Ascending aorta (tissue), 2 donors: ENCODE data around the gene RSPH6A. TPM values are rescaled to one million over a fixed set of nuclear protein-coding genes. Genes with fewer than 3 reads are reported as not detected.

Experiments used
- DNase-seq, 2 donors: peaks; one replicate each; pipeline ENCODE4 v3.0.0-alpha.2; 2019; ENCODE audit warnings: low spot score in 2 of 2
- H3K27ac ChIP-seq, 2 donors: fragments of 200-600 bp; sonication (generic); one replicate each; pipeline ENCODE4 v1.5.1; 2016 to 2017; ENCODE audit warnings: mild to moderate bottlenecking in 1 of 2
- H3K27me3 ChIP-seq: fragments of 200-600 bp; sonication (generic); one replicate; pipeline ENCODE4 v1.5.1; 2017
- H3K36me3 ChIP-seq, 2 donors: fragments of 200-600 bp; sonication (generic); one replicate each; pipeline ENCODE4 v1.5.1; 2016
- H3K4me1 ChIP-seq, 2 donors: fragments of 200-600 bp; sonication (generic); one replicate each; pipeline ENCODE4 v1.5.1; 2016 to 2017; ENCODE audit warnings: mild to moderate bottlenecking in 1 of 2
- H3K4me3 ChIP-seq, 2 donors: fragments of 200-600 bp; sonication (generic); one replicate each; pipeline ENCODE4 v1.5.1; 2016 to 2017; ENCODE audit warnings: mild to moderate bottlenecking in 1 of 2
- H3K9me3 ChIP-seq, 2 donors: fragments of 200-600 bp; sonication (generic); one replicate each; pipeline ENCODE4 v1.5.1; 2016
- intact Hi-C: fragments of 100-400 bp; cut with DNase I; formaldehyde crosslinking; loops from one replicate; pipeline ENCODE4 v1.15.1; 2023
- total RNA-seq: library from RNA; depleted of rRNA; stranded (reverse); fragments of >200 nt; gene quantifications from one replicate; pipeline ENCODE4 v1.1.0, GENCODE V29; 2016
- TF ChIP-seq, protein P1 (sequence below), 3 experiments: fragments of 200-600 bp in 2 of 3; fragments of 450-650 bp in 1 of 3; sonication (generic) in 2 of 3; IDR thresholded peaks; one replicate each; pipeline ENCODE4 v1.5.1; 2016 to 2019; ENCODE audit warnings: antibody characterized with exemption in 3 of 3, mild to moderate bottlenecking in 1 of 3, moderate library complexity in 1 of 3

RSPH6A gene
- total RNA-seq, 1 donor from 2014 or later, result not detected

DNA sequence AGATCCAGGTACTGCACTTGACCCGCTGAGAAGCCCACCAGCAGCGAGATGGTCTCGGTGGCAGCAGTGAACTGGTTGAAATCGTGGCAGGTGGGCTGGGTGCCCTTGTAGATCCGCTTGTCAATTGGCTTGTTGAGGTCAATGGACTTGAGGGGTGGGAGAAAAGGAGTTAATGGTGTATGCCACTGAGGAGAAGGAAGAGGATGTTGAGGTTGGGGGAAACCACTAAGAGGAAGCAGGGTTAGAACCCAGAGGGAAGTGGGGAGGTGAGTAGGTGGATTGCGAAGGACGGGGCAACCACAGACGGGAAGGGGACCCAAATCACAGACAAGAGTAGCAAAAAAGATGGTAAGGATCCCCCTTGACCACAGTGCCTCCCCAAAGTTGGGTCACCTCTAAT is 24.2 kb downstream of the RSPH6A start:
- intact Hi-C loops, result no loop called here
- DNase-seq, result no peak
- Histone ChIP-seq H3K27ac (peak overlapping the region in 1 of 2 donors; percentile 12), H3K4me1 (peaks cover 0 to 10% of the 10 kb centered on the region in 2 donors), H3K27me3 (no peaks in the 10 kb centered on the region), H3K36me3 (peaks cover 33 to 46% of the 10 kb centered on the region in 2 donors), H3K9me3 (no peaks in the 10 kb centered on the region), H3K4me3 (peak overlapping the region in 1 of 2 donors; percentile 87)
- TF ChIP-seq, protein P1, sequence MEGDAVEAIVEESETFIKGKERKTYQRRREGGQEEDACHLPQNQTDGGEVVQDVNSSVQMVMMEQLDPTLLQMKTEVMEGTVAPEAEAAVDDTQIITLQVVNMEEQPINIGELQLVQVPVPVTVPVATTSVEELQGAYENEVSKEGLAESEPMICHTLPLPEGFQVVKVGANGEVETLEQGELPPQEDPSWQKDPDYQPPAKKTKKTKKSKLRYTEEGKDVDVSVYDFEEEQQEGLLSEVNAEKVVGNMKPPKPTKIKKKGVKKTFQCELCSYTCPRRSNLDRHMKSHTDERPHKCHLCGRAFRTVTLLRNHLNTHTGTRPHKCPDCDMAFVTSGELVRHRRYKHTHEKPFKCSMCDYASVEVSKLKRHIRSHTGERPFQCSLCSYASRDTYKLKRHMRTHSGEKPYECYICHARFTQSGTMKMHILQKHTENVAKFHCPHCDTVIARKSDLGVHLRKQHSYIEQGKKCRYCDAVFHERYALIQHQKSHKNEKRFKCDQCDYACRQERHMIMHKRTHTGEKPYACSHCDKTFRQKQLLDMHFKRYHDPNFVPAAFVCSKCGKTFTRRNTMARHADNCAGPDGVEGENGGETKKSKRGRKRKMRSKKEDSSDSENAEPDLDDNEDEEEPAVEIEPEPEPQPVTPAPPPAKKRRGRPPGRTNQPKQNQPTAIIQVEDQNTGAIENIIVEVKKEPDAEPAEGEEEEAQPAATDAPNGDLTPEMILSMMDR (IDR thresholded peaks at IDR 0.05), result no peak

DNA sequence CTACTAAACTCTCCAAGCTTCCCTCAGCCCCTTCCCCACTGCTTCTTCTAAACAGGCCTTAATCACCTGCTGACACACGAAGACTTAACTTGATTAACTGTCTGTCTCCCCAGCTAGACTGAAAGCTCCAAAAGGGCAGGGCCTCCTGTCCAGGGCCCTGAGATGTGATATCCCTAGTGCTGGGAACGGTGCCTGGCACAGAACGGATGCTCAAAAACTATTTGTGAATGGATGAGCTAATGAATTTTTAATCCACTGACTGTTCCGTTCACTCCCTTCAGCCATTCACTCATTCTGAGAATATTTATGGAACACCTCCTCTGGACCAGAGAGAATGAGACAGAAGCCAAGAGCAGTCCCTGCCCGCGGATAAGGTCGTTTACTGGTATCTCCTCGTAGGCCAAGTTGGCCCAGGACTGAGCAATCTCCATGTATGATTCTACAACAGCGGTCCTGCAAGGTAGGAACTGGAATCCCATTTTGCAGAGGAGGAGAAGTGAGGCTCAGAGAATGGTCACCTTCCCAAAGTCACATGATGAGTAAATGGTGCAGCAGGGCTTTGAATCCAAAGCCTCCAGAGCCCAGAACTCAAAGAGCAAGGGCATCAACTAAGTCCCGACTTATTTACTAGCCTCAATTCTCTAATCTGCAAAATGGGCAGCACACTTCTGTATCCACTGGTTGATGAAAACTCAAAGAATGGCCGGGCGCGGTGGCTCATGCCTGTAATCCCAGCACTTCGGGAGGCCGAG is 25.9 kb downstream of the RSPH6A start:
- intact Hi-C loops, result no loop called here
- Histone ChIP-seq H3K4me3 (no peak overlapping the region), H3K4me1 (peaks cover 0 to 27% of the 10 kb centered on the region in 2 donors), H3K27ac (no peak overlapping the region), H3K9me3 (no peaks in the 10 kb centered on the region), H3K27me3 (no peaks in the 10 kb centered on the region), H3K36me3 (peaks cover 39 to 57% of the 10 kb centered on the region in 2 donors)
- TF ChIP-seq, protein P1 (IDR thresholded peaks at IDR 0.05), result no peak
- DNase-seq, result no peak

DNA sequence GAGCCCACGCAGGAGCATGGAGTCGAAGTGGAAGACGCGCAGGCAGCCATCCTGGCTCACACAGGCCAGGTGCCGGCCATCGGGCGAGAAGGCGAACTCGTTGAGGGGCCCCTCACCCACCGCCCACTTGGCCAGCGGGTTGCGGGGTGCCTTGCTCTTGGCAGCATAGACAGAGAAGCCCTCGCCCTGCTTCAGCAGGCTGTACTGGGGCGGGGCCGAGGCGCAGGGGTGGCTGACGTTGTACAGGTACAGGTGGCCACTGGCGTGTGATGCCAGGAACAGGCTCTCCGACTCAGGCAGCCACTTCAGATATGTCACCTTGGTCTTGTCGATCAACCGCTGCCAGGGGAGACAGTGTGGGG is 28.6 kb downstream of the RSPH6A start:
- Histone ChIP-seq H3K27me3 (no peaks in the 10 kb centered on the region), H3K27ac (peak overlapping the region; percentile 93 to 94), H3K4me3 (no peak overlapping the region), H3K4me1 (peaks cover 7 to 33% of the 10 kb centered on the region in 2 donors), H3K9me3 (no peaks in the 10 kb centered on the region), H3K36me3 (peaks cover 39 to 57% of the 10 kb centered on the region in 2 donors)
- intact Hi-C loops, result no loop called here
- no peak for DNase-seq
- TF ChIP-seq, protein P1 (IDR thresholded peaks at IDR 0.05), result no peak

DNA sequence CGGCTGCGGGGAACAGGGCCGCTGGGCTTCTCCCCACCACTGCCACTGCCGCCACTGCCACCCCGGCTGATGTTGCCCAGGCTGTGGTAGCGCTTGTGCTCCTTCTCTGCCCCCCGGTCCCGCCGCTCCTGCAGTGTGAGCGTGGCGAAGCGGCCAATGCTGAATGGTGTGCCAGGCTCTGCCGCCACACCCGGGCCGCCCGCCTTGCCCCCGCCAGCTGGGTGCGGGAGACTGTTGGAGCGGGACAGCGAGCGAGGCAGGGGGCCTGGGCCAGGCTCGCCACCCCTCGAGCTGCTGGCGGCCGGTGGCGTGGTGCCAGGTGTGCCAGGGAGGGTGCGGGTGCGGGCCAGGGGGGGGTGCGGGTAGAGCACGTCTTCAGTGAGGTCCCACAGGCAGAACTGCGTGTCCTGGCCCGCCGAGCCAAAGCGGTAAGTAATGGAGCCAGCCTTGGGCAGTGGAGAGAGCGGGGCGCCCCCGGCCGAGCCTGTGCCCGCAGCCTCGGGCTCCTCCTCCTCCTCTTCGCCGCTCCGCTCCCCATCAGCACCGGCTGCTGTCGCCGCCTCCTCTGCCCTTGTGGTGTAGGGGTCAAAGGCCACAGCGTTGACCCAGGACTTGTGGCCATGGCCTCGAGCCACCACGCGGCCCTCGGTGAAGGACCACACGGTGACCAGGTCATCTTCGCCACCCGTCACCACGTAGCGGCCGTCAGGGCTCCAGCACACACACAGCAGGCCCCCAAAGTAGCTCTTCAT is 29.2 kb downstream of the RSPH6A start:
- peak overlapping the region; percentile 93 to 94 for H3K27ac ChIP-seq
- peaks cover 39 to 57% of the 10 kb centered on the region in 2 donors for H3K36me3 ChIP-seq
- no peaks in the 10 kb centered on the region for H3K9me3 ChIP-seq
- H3K4me3 ChIP-seq, result no peak overlapping the region
- no peaks in the 10 kb centered on the region for H3K27me3 ChIP-seq
- peaks cover 7 to 30% of the 10 kb centered on the region in 2 donors for H3K4me1 ChIP-seq
- no peak for DNase-seq
- TF ChIP-seq, protein P1 (IDR thresholded peaks at IDR 0.05), result no peak
- intact Hi-C loops, result no loop called here

DNA sequence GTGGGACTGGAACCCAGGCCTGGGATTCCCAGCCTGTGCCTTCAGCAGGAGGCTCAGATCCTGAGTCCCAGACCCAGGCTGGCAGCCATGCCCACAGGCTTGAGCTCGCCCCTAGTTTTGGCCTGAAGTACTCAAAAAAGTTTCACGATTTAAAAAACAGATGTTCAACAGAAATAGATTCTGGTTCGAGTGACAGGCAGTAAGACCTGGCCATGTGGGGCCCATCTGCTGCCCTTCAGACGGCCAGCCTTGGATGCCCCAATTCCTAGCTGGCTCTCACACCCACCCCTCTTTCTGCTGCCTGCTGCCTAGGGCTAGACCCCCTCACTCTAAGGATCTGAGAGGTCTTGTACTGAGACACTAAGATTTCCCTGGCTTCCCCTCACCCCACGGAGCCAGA is 30.0 kb downstream of the RSPH6A start:
- Histone ChIP-seq H3K36me3 (peaks cover 39 to 50% of the 10 kb centered on the region in 2 donors), H3K27ac (peak overlapping the region; percentile 93 to 94), H3K27me3 (no peaks in the 10 kb centered on the region), H3K9me3 (no peaks in the 10 kb centered on the region), H3K4me1 (peaks cover 7 to 33% of the 10 kb centered on the region in 2 donors), H3K4me3 (no peak overlapping the region)
- intact Hi-C loops, result no loop called here
- no peak for DNase-seq
- TF ChIP-seq, protein P1 (IDR thresholded peaks at IDR 0.05), result no peak
